GM13977 (cell line): ENCODE measurements around the gene HTR3A.

ENCODE experiments used
- DNase-seq: peaks from one replicate; pipeline ENCODE4 v3.0.0; 2012; ENCODE audit warnings: low spot score
- CTCF ChIP-seq: IDR thresholded peaks from 2 replicates; pipeline ENCODE4 v1.5.1; 2012; ENCODE audit warnings: mild to moderate bottlenecking, control low read depth; ENCODE audit not compliant: insufficient read depth; ENCODE audit errors: extremely low read depth, missing control alignments
- in situ Hi-C: fragments of 300-500 bp; cut with MboI; formaldehyde crosslinking; loops from one replicate; pipeline ENCODE4 v1.12.0; 2022; ENCODE audit warnings: low sequenced_read_pairs, low pct_unique_long_range_greater_than_20kb, mixed read lengths, inconsistent platforms; ENCODE audit not compliant: unreplicated experiment

Gene HTR3A

GRCh38 chr11:113986351-113987140 is 11.6 kb downstream of the HTR3A start:
- in situ Hi-C loops, result no loop called here
- DNase-seq, result no peak
- TF ChIP-seq CTCF, result no peak

DNA sequence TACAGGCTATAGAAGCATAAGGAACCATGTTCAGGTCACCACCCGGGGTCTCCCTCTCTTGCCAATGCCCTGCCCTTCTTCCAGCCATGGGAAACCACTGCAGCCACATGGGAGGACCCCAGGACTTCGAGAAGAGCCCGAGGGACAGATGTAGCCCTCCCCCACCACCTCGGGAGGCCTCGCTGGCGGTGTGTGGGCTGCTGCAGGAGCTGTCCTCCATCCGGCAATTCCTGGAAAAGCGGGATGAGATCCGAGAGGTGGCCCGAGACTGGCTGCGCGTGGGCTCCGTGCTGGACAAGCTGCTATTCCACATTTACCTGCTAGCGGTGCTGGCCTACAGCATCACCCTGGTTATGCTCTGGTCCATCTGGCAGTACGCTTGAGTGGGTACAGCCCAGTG is 14.5 kb downstream of the HTR3A start:
- no peak for TF ChIP-seq CTCF
- in situ Hi-C loops, result no loop called here
- DNase-seq, result no peak

GRCh38 chr11:113989916-113990315 is 15.0 kb downstream of the HTR3A start:
- no peak for DNase-seq
- in situ Hi-C loops, result no loop called here
- no peak for TF ChIP-seq CTCF

GRCh38 chr11:113991170-113991569 is 16.3 kb downstream of the HTR3A start:
- in situ Hi-C loops, result no loop called here
- TF ChIP-seq CTCF, result no peak
- DNase-seq, result no peak

DNA sequence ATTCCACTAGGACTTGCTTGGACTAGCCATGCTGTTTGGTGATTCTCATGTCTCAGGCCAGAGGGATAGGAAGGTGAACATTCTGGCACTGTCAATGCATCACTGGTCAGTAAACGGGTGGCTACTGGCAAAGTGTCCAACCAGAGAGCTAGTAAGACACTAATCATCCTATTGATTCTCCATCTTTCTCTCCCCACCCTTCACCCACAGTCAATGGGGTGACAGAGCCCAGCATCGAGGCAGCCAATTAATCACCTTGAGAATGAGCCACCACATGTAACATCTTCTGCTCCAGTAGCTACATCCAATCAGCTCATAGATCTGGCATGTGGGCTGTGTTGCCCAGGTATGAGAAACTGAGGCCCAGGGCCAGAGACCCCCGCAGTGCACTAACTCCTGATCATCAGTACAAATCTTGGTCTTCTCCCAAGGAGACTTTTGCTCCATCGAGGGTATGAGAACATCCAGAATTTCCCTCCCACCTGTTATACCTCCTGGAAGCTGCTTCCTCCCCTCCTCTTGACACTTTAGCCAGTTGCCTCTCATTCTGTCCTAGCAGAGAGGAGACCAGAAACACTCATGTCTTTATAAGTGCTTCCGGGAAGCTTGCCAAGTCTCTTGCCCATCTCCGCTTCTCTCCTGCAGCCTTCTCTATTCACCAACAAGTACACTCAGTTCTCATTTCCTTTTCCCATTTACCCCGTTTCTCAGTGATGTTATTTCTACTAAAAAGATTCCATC is 17.0 kb downstream of the HTR3A start:
- in situ Hi-C loops, result no loop called here
- TF ChIP-seq CTCF, result no peak
- DNase-seq, result no peak

- in situ Hi-C loops, result no loop called here
- no peak for DNase-seq
- no peak for TF ChIP-seq CTCF
These were observed 17.7 kb downstream of the HTR3A start for GRCh38 chr11:113992459-113993110.
